Memory B cell (primary cell): ENCODE results near the gene NDC1.

Experiments
- ATAC-seq: fragments of 150-1000 bp; cut with Tn5 transposase; 2 replicates; pipeline ENCODE4 v1.10.0; 2021; ENCODE audit warnings: low read depth, mild to moderate bottlenecking, moderate library complexity
- DNase-seq, 2 donors: peaks; one replicate each; pipeline ENCODE4 v3.0.0; 2022; ENCODE audit warnings: low spot score in 2 of 2
- H3K27ac Mint-ChIP-seq: one replicate; pipeline ENCODE4 v1.8.0; 2022; ENCODE audit warnings: mild to moderate bottlenecking, moderate library complexity, mixed read lengths
- H3K27me3 Mint-ChIP-seq: one replicate; pipeline ENCODE4 v1.8.0; 2022; ENCODE audit warnings: mixed read lengths
- H3K36me3 Mint-ChIP-seq: one replicate; pipeline ENCODE4 v1.8.0; 2022; ENCODE audit warnings: mild to moderate bottlenecking, mixed read lengths
- H3K4me1 Mint-ChIP-seq: one replicate; pipeline ENCODE4 v1.8.0; 2022; ENCODE audit warnings: mixed read lengths
- H3K4me3 Mint-ChIP-seq: one replicate; pipeline ENCODE4 v1.8.0; 2022; ENCODE audit warnings: mild to moderate bottlenecking, moderate library complexity, mixed read lengths
- H3K9me3 Mint-ChIP-seq: one replicate; pipeline ENCODE4 v1.8.0; 2022; ENCODE audit warnings: mixed read lengths

Gene NDC1

GRCh38 chr1:53729456-53730223, 108.5 kb downstream of the NDC1 start:
- Mint-ChIP-seq H3K4me1 (no peaks in the 10 kb centered on the region), H3K9me3 (no peaks in the 10 kb centered on the region), H3K36me3 (no peaks in the 10 kb centered on the region), H3K27ac (no peak overlapping the region), H3K27me3 (peaks cover 9% of the 10 kb centered on the region), H3K4me3 (no peak overlapping the region)
- no peak for DNase-seq
- ATAC-seq: no peak

GRCh38 chr1:53728702-53729455, 109.2 kb downstream of the NDC1 start:
- no peaks in the 10 kb centered on the region for H3K9me3 Mint-ChIP-seq
- no peak overlapping the region for H3K27ac Mint-ChIP-seq
- DNase-seq: no peak
- peaks cover 6% of the 10 kb centered on the region for H3K27me3 Mint-ChIP-seq
- no peak for ATAC-seq
- H3K4me3 Mint-ChIP-seq: no peak overlapping the region
- no peaks in the 10 kb centered on the region for H3K4me1 Mint-ChIP-seq
- no peaks in the 10 kb centered on the region for H3K36me3 Mint-ChIP-seq

GRCh38 chr1:53728196-53728595, 109.9 kb downstream of the NDC1 start:
- Mint-ChIP-seq H3K9me3 (no peaks in the 10 kb centered on the region), H3K4me3 (no peak overlapping the region), H3K36me3 (no peaks in the 10 kb centered on the region), H3K4me1 (no peaks in the 10 kb centered on the region), H3K27ac (no peak overlapping the region), H3K27me3 (peaks cover 6% of the 10 kb centered on the region)
- DNase-seq: no peak
- ATAC-seq: no peak

- no peaks in the 10 kb centered on the region for H3K4me1 Mint-ChIP-seq
- H3K36me3 Mint-ChIP-seq: no peaks in the 10 kb centered on the region
- H3K4me3 Mint-ChIP-seq: no peak overlapping the region
- DNase-seq (no peak), ATAC-seq (no peak)
- no peak overlapping the region for H3K27ac Mint-ChIP-seq
- no peaks in the 10 kb centered on the region for H3K9me3 Mint-ChIP-seq
- H3K27me3 Mint-ChIP-seq: peaks cover 6% of the 10 kb centered on the region
Measured at GRCh38 chr1:53727461-53728092, 110.5 kb downstream of the NDC1 start.

- Mint-ChIP-seq H3K4me3 (no peak overlapping the region), H3K9me3 (no peaks in the 10 kb centered on the region), H3K27me3 (peaks cover 4% of the 10 kb centered on the region), H3K27ac (no peak overlapping the region), H3K4me1 (no peaks in the 10 kb centered on the region), H3K36me3 (no peaks in the 10 kb centered on the region)
- DNase-seq: no peak
- no peak for ATAC-seq
Measured at GRCh38 chr1:53726009-53726600, 112.0 kb downstream of the NDC1 start.

GRCh38 chr1:53725238-53725689, 112.8 kb downstream of the NDC1 start:
- H3K27ac Mint-ChIP-seq: no peak overlapping the region
- H3K36me3 Mint-ChIP-seq: no peaks in the 10 kb centered on the region
- ATAC-seq: no peak
- no peaks in the 10 kb centered on the region for H3K9me3 Mint-ChIP-seq
- no peaks in the 10 kb centered on the region for H3K4me1 Mint-ChIP-seq
- H3K27me3 Mint-ChIP-seq: peaks cover 5% of the 10 kb centered on the region
- no peak overlapping the region for H3K4me3 Mint-ChIP-seq
- DNase-seq: no peak

GRCh38 chr1:53722025-53722424, 116.1 kb downstream of the NDC1 start:
- no peak for DNase-seq
- H3K27me3 Mint-ChIP-seq: peaks cover 10% of the 10 kb centered on the region
- H3K9me3 Mint-ChIP-seq: no peaks in the 10 kb centered on the region
- no peak for ATAC-seq
- no peaks in the 10 kb centered on the region for H3K4me1 Mint-ChIP-seq
- H3K4me3 Mint-ChIP-seq: no peak overlapping the region
- no peak overlapping the region for H3K27ac Mint-ChIP-seq
- no peaks in the 10 kb centered on the region for H3K36me3 Mint-ChIP-seq

- no peaks in the 10 kb centered on the region for H3K36me3 Mint-ChIP-seq
- no peaks in the 10 kb centered on the region for H3K9me3 Mint-ChIP-seq
- ATAC-seq: no peak
- no peak for DNase-seq
- no peak overlapping the region for H3K4me3 Mint-ChIP-seq
- H3K4me1 Mint-ChIP-seq: no peaks in the 10 kb centered on the region
- peaks cover 10% of the 10 kb centered on the region for H3K27me3 Mint-ChIP-seq
- no peak overlapping the region for H3K27ac Mint-ChIP-seq
Measured at GRCh38 chr1:53721088-53721487, 117.0 kb downstream of the NDC1 start.

- DNase-seq (no peak), ATAC-seq (no peak)
- H3K9me3 Mint-ChIP-seq: no peaks in the 10 kb centered on the region
- no peak overlapping the region for H3K4me3 Mint-ChIP-seq
- H3K36me3 Mint-ChIP-seq: no peaks in the 10 kb centered on the region
- H3K4me1 Mint-ChIP-seq: no peaks in the 10 kb centered on the region
- peaks cover 7% of the 10 kb centered on the region for H3K27me3 Mint-ChIP-seq
- no peak overlapping the region for H3K27ac Mint-ChIP-seq
Measured at GRCh38 chr1:53719469-53719868, 118.6 kb downstream of the NDC1 start.

GRCh38 chr1:53718443-53718842, 119.7 kb downstream of the NDC1 start:
- Mint-ChIP-seq H3K27me3 (peaks cover 9% of the 10 kb centered on the region), H3K4me1 (no peaks in the 10 kb centered on the region), H3K36me3 (no peaks in the 10 kb centered on the region), H3K27ac (no peak overlapping the region), H3K9me3 (no peaks in the 10 kb centered on the region), H3K4me3 (no peak overlapping the region)
- DNase-seq (no peak), ATAC-seq (no peak)

GRCh38 chr1:53717025-53717804, 120.9 kb downstream of the NDC1 start:
- H3K27ac Mint-ChIP-seq: no peak overlapping the region
- H3K36me3 Mint-ChIP-seq: no peaks in the 10 kb centered on the region
- no peak overlapping the region for H3K4me3 Mint-ChIP-seq
- DNase-seq (no peak), ATAC-seq (no peak)
- no peaks in the 10 kb centered on the region for H3K9me3 Mint-ChIP-seq
- no peaks in the 10 kb centered on the region for H3K4me1 Mint-ChIP-seq
- H3K27me3 Mint-ChIP-seq: peaks cover 9% of the 10 kb centered on the region

GRCh38 chr1:53716150-53716549, 121.9 kb downstream of the NDC1 start:
- Mint-ChIP-seq H3K36me3 (no peaks in the 10 kb centered on the region), H3K9me3 (no peaks in the 10 kb centered on the region), H3K4me3 (no peak overlapping the region), H3K4me1 (no peaks in the 10 kb centered on the region), H3K27me3 (peaks cover 10% of the 10 kb centered on the region), H3K27ac (no peak overlapping the region)
- no peak for DNase-seq
- no peak for ATAC-seq

- Mint-ChIP-seq H3K4me3 (no peak overlapping the region), H3K4me1 (no peaks in the 10 kb centered on the region), H3K27me3 (peaks cover 10% of the 10 kb centered on the region), H3K36me3 (no peaks in the 10 kb centered on the region), H3K9me3 (no peaks in the 10 kb centered on the region), H3K27ac (no peak overlapping the region)
- DNase-seq (no peak), ATAC-seq (no peak)
Measured at GRCh38 chr1:53715478-53715877, 122.6 kb downstream of the NDC1 start.
